ENCODE results near the gene GPR135. TPM values are rescaled to one million over a fixed set of nuclear protein-coding genes. Genes with fewer than 3 reads are reported as not detected.

The GPR135 gene
- total RNA-seq, 4 donors from 2014 or later: 2.8 to 8.8 (median 6.0) TPM

- peak overlapping the region; percentile 73 to 93 (median 89) for H3K27ac ChIP-seq
- no peaks in the 10 kb centered on the region for H3K27me3 ChIP-seq
- no peaks in the 10 kb centered on the region for H3K9me3 ChIP-seq
- peaks cover 0 to 56% (median 9%) of the 10 kb centered on the region in 4 donors for H3K4me1 ChIP-seq
- H3K4me3 ChIP-seq: peak overlapping the region; percentile 68 to 93 (median 76)
- peaks cover 0 to 17% (median 0%) of the 10 kb centered on the region in 3 donors for H3K36me3 ChIP-seq
- TF ChIP-seq CTCF (IDR thresholded peaks at IDR 0.05): no peak
- no peak for TF ChIP-seq POLR2A (IDR thresholded peaks at IDR 0.05)
- no peak for DNase-seq
These were observed 19.5 kb upstream of the GPR135 start for GRCh38 chr14:59484639-59485175.

GRCh38 chr14:59483819-59484638 lies 18.8 kb upstream of the GPR135 start, which contains the start of the genes JKAMP and L3HYPDH:
TSS of gene JKAMP (plus strand) at chr14:59484517. CDS start at chr14:59484590, 73 bp downstream.
TSS of gene L3HYPDH (minus strand) at chr14:59484408. CDS start at chr14:59484316, 92 bp downstream.
- Histone ChIP-seq H3K4me1 (peaks cover 0 to 56% (median 9%) of the 10 kb centered on the region in 4 donors), H3K27me3 (no peaks in the 10 kb centered on the region)
- TF ChIP-seq POLR2A (IDR thresholded peaks at IDR 0.05) (peak; percentile 66 to 75), CTCF (IDR thresholded peaks at IDR 0.05) (peak in 5 of 6 experiments; percentile 51 to 71 (median 57))

GRCh38 chr14:59483363-59483762 lies 18.2 kb upstream of the GPR135 start:
- peak overlapping the region; percentile 68 to 93 (median 76) for H3K4me3 ChIP-seq
- no peak for DNase-seq
- H3K4me1 ChIP-seq: peaks cover 0 to 56% (median 9%) of the 10 kb centered on the region in 4 donors
- H3K36me3 ChIP-seq: peaks cover 0 to 4% (median 0%) of the 10 kb centered on the region in 3 donors
- no peak for TF ChIP-seq CTCF (IDR thresholded peaks at IDR 0.05)
- TF ChIP-seq POLR2A (IDR thresholded peaks at IDR 0.05): no peak
- peak overlapping the region; percentile 73 to 93 (median 89) for H3K27ac ChIP-seq
- no peaks in the 10 kb centered on the region for H3K27me3 ChIP-seq
- no peaks in the 10 kb centered on the region for H3K9me3 ChIP-seq

More at GRCh38 chr14:59483819-59484638, 18.8 kb upstream of the GPR135 start, which contains the start of the genes JKAMP and L3HYPDH:
- peaks cover 0 to 10% (median 0%) of the 10 kb centered on the region in 3 donors for H3K36me3 ChIP-seq
- peak; percentile 99 for DNase-seq
- H3K27ac ChIP-seq: peak within 1 kb of the TSS; percentile 73 to 93 (median 89)
- no peaks in the 10 kb centered on the region for H3K9me3 ChIP-seq
- peak within 1 kb of the TSS; percentile 68 to 93 (median 76) for H3K4me3 ChIP-seq

- Histone ChIP-seq H3K4me3 (peak overlapping the region; percentile 68 to 93 (median 76)), H3K27me3 (no peaks in the 10 kb centered on the region), H3K36me3 (peaks cover 0 to 3% (median 0%) of the 10 kb centered on the region in 3 donors), H3K27ac (peak overlapping the region; percentile 36 to 93 (median 89)), H3K4me1 (peaks cover 0 to 51% (median 9%) of the 10 kb centered on the region in 4 donors), H3K9me3 (no peaks in the 10 kb centered on the region)
- TF ChIP-seq CTCF (IDR thresholded peaks at IDR 0.05): no peak
- no peak for TF ChIP-seq POLR2A (IDR thresholded peaks at IDR 0.05)
- DNase-seq: no peak
These were observed 17.6 kb upstream of the GPR135 start for GRCh38 chr14:59482541-59483331.

Data from Peyer's patch (tissue), 4 donors.